AG08396 (cell line): ENCODE data around the gene RHOBTB3.
A peak's percentile ranks its signal among the peaks of the same experiment; 100 is the strongest.

Experiments used
- DNase-seq: peaks from one replicate; pipeline ENCODE4 v3.0.0; 2012; ENCODE audit warnings: low spot score, mixed read lengths

The RHOBTB3 gene

DNA sequence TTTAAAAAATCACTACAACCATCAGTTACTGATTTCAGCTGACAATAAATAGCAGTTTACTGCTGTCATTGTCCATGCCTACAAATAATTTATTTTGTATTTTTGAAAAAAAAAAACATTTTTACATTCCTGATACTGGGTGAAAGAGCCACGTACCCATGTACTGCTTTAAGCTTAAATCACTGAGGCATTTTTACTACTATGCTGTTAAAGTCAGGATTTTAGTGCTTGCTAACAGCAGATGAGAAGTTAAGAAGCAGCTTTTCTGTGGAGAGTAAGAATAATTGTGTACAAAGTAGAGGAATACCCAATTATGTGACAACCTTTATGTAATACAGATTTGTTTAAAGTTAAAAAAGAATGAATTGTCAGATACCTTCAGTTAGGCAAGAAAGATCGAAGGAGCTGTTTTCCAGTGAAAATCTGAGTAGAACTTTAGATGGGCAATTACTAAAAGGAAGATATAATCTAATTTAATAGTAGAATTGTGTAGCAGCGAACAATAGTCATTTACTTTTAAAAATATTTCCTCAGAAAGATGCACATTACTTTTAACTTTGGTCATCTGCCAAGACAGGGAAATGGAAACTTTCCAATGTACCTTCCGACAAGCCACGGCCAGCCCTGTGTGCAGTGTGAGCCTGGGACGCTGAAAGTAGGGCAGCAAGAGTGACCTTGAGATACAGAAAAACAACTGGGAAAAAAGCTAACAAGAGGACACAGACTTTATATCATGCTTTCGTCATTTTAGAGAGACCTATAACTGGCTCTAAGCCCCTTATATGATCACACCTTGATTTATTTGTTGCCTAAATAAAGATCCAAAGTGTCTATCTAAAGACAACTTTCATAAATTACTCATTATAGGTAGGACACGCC lies 39.9 kb downstream of the RHOBTB3 start:
- DNase-seq = no peak

DNA sequence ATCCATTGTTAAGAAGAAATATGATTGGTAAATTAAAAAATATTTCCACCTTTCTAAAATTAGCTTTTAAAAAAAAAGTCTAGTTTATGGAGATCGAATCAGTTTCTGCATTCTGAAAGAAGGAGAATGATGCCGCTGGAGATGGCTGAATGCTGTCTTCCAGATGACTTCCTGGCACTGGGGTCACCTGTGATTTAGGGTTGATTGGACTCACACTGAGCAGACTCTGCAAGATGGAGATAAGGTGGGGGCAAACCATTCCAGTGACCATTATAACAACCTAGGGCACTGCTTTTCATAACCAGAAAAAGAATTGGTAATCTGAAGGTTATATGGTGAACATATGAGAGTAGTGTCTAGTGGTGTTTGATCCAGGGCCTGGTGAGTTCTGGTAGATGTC lies 40.8 kb downstream of the RHOBTB3 start:
- DNase-seq = no peak

GRCh38 chr5:95773335-95774059 lies 42.4 kb downstream of the RHOBTB3 start:
- no peak for DNase-seq

GRCh38 chr5:95777441-95777840 lies 46.3 kb downstream of the RHOBTB3 start:
- no peak for DNase-seq

DNA sequence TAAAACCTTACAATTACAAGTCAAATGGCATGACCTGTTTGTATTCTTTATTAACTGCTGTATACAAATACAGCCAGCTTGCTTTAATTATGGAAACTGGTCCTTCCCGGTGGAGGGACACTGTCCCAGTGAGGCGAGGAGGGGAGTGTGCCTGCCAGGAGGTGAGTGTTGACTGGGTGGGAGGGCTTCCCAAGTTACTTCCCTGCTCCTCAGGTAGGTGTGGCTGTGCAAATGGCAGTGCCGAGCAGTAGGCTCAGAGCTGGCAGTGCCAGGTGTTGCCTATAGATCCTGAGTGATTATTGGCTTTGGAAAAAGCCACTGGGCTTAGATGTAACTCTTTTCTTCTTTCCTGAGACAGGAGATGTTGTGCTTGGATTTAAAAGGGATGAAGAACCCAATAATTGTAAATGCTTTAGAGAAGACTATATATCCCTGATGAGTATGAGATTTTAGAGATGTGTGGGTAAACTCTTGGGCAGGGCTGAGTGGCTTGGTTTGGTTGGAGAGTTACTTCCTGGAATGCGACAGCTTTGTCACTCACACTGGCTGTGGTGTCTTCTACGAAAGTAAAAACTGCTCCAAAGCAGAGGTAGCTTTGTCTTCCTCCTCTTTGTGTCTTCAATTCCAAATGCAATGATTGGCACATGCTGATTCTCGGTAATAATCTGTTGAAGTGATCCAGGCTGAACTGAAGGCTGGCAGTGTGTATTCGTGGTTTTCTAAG lies 47.7 kb downstream of the RHOBTB3 start:
- DNase-seq = no peak

DNA sequence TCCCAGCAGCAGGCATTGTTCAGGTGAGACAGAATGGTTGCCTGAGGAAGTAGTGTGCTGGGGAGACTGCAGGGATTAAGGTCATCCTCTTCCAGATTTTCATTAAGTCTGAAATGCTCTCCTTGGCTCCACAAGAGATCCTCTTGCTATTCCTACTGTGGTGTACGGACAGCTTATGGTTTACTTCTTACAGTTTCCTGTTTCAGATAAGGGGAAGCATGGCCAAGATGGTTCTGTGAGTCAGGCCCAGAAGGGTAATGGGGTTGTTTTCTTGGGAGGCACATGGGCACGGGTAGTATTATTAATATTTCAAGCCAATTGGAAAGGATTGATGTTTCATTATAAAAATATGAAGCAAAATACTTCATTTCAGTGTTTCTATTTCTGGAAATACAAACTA lies 48.5 kb downstream of the RHOBTB3 start:
- DNase-seq = no peak

DNA sequence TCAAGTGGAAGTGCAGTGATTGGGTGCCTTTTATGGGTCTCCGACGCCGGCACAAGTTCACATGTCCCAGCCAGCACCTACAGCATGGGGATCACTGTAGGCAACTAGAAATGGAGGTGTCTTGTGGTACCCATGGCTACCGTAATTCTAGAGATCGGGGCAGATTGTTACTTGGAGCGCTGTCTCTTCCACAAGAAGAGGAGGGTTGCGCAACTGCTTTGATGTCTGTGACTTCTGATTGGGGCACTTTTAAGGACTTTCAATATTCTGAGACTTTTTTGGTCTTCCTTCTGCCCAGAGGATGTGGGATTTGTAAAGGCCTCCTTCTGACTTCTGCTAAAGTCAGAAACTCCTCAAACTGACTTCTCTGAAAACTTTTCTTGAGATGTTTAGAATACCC lies 49.5 kb downstream of the RHOBTB3 start:
- no peak for DNase-seq

DNA sequence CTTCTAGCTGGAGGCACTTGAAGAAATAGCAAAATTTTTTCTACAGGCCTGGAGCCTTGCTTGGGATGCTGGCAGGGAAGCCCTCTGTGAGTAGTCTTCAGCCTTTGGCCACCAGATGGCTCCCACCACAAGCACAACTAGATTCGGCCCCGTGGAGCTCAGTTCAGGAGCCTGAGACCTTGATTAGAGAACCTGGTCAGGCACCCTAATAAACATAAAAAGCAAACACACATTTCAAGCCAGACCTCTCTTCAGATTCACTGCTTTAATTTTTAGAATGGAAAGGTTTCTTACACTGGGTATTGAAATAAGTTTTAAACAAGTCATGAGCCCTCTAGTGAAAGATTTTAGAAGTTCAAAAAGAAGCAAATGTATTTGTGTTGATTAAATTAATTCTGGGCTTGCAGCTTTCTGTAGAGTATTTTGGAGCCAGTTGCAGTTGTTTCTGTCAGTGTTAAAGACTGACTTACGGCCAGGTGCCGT lies 50.0 kb downstream of the RHOBTB3 start:
- DNase-seq = peak; percentile 68

GRCh38 chr5:95782181-95782580 lies 51.0 kb downstream of the RHOBTB3 start:
- DNase-seq = no peak

DNA sequence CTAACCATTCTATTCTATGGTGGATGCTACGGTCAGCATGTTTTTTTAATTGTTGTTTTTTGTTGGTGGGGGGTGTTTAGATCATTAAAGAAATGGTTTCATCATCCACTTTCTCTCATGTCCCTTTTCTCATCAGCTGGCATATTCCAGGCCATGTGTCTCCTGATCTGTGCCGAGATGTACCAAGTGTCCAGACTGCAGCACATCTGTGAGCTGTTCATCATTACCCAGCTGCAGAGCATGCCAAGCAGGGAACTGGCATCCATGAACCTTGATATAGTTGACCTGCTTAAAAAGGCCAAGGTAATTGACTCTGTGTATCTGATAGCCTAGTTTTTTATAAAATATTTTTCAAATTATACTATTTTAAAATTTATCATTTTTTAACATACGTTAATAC lies 52.5 kb downstream of the RHOBTB3 start:
- DNase-seq = no peak

GRCh38 chr5:95784514-95785302 lies 53.6 kb downstream of the RHOBTB3 start:
- no peak for DNase-seq

GRCh38 chr5:95786821-95787418 lies 55.8 kb downstream of the RHOBTB3 start:
- no peak for DNase-seq

DNA sequence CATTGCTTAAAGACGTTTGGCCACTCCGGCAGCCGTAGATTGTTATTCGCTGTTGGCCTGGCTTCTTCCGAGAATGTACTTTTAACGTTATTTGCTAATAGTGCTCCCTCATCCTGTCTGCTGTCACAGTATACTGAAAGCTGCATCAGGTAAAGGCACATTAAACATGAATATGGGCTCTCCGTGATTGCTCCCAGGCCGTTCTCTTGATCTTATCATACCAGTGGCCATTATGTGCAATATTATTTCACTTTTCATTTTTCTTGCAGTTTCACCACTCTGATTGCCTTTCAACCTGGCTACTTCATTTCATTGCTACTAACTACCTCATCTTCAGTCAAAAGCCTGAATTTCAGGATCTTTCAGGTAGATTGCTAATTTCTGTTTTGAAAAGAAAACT lies 57.4 kb downstream of the RHOBTB3 start:
- DNase-seq = no peak

GRCh38 chr5:95791751-95792150 lies 60.6 kb downstream of the RHOBTB3 start:
- DNase-seq = no peak

- DNase-seq = no peak
These were observed 63.0 kb downstream of the RHOBTB3 start for GRCh38 chr5:95794070-95794516.

- no peak for DNase-seq
These were observed 66.2 kb downstream of the RHOBTB3 start for GRCh38 chr5:95797301-95797700.

DNA sequence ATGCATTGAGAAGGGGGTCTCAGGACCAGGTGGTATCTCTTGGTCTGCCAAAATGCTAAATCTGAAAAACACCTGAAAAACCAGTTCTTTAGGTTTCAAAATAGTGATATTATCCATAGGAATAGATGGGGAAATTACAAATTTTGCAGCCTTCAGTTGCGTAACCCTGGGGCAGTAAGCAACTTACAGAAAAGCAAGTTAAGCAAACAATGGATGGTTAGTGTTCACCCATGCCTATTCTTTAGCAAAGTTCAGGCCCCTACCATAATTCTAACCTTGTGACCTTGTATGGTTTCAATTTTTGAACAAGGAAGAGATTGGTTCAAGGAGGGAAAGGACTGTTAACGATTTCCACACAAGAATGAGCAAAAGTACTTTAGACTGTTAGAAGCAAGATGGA lies 66.9 kb downstream of the RHOBTB3 start:
- no peak for DNase-seq

DNA sequence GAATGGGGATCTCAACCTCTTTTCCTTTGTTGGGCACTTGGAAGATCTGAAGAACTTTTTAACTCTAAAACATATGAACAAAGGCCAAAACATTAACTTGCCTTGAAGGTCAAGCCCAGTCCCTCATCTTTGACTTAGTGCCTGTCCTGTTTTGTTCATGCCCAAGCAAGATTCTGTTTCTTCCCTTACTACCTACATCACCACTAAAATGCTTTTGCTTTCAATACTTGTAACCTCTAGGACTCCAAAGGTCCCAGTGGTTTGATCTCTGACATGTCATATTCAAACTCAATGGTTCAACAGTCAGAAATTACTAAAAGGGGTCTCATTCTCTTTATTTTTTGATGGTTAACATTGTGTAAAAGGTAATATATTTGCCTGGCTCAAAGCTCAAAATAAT lies 67.4 kb downstream of the RHOBTB3 start:
- no peak for DNase-seq

GRCh38 chr5:95799191-95799835 lies 68.2 kb downstream of the RHOBTB3 start:
- DNase-seq = no peak

DNA sequence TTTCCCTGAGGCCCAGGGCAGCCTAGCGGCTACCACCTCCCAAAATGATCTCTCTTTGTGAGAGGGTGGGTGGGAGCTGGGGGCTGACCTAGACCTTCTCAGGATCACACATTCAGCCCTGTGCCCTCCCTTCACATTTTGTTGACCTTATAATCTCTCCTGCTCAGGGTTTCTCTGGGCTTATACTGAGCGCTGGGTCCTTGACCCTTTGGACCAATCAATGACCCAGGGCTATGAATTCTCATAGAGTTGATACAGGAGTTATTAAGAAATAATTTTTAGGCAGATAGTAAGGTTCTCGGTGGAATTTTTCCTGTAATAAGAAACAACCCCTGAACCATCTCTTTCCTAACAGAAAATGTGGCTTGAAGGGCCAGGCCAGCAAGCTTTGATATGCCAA lies 69.4 kb downstream of the RHOBTB3 start:
- no peak for DNase-seq

DNA sequence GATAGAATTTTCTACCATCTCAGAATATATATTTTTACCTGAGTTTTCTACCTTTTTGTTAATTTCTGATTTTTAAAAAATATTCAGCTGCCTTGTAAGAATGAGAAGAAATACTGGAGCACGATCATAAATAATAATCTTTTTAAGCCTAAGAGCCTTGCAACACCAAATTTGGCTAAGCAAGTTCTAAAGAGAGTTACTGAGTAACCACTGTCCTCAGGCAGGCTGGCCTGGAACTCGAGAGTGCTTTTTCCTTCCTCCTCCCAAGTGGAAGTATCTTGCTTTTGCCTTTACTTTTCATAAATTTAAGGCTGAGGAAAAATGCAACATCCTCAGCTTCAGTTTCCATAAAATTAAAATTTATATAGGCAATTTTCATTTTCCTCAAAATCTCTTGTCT lies 70.4 kb downstream of the RHOBTB3 start:
- DNase-seq = no peak
